ENCODE data around the gene CAV1.

The CAV1 gene

DNA sequence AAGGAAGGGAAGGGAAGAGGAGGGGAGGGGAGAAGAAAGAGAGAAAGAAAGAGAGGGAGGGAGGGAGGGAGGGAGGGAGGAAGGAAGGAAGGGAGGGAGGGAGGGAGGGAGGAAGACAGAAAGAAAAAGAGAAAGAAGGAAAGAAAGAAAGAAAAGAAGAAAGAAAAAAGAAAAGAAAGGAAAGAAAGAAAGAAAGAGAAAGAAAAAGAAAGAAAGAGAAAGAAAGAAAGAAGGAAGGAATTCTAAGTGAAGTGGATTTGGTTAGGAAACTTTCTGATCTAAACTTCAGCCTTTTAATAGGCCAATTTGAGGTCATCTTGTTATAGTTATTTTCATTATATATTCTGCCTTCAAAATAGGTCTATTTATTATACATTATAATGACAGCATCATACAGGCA is 21.0 kb upstream of the CAV1 start:
- H3K9me3 ChIP-seq (ENCODE audit: control insufficient read depth in 2 of 2, low read length in 2 of 2) = no peaks in the 10 kb centered on the region
- H3K4me3 ChIP-seq (ENCODE audit: low read length in 2 of 2) = no peak overlapping the region
- no peak overlapping the region for H3K9ac ChIP-seq (ENCODE audit: low read depth in 1 of 2, low read length in 2 of 2)
- H3K27ac ChIP-seq (ENCODE audit: low read depth in 2 of 2, low read length in 2 of 2) = no peak overlapping the region
- no peaks in the 10 kb centered on the region for H3K27me3 ChIP-seq (ENCODE audit: control insufficient read depth in 2 of 2, insufficient read depth in 2 of 2, low read length in 2 of 2)
- no peaks in the 10 kb centered on the region for H3K36me3 ChIP-seq (ENCODE audit: control insufficient read depth in 2 of 2, insufficient read depth in 2 of 2, low read length in 2 of 2)
- peaks cover 5 to 13% of the 10 kb centered on the region in 2 donors for H3K4me1 ChIP-seq (ENCODE audit: control insufficient read depth in 2 of 2, insufficient read depth in 2 of 2, low read length in 2 of 2)

DNA sequence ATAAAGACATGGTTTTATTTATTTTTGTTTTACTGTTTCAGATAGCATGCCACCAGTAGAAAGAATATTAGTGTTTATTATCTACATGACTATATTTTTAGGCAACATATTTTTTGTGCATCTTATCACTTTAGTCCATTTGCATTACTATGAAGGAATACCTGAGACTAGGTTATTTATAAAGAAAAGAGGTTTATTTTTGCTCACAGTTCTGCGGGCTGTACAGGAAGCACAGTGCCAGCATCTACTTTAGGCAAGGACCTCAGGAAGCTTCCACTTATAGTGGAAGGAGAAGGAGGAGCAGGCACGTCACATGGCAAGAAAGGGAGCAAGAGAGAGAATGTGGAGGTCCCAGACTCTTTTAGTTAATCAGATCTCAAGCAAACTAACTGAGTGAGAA is 19.6 kb upstream of the CAV1 start:
- Histone ChIP-seq H3K4me3 (ENCODE audit: low read length in 2 of 2) (no peak overlapping the region), H3K4me1 (ENCODE audit: control insufficient read depth in 2 of 2, insufficient read depth in 2 of 2, low read length in 2 of 2) (peaks cover 2 to 3% of the 10 kb centered on the region in 2 donors), H3K27ac (ENCODE audit: low read depth in 2 of 2, low read length in 2 of 2) (no peak overlapping the region), H3K27me3 (ENCODE audit: control insufficient read depth in 2 of 2, insufficient read depth in 2 of 2, low read length in 2 of 2) (no peaks in the 10 kb centered on the region), H3K9me3 (ENCODE audit: control insufficient read depth in 2 of 2, low read length in 2 of 2) (no peaks in the 10 kb centered on the region), H3K9ac (ENCODE audit: low read depth in 1 of 2, low read length in 2 of 2) (no peak overlapping the region), H3K36me3 (ENCODE audit: control insufficient read depth in 2 of 2, insufficient read depth in 2 of 2, low read length in 2 of 2) (no peaks in the 10 kb centered on the region)

DNA sequence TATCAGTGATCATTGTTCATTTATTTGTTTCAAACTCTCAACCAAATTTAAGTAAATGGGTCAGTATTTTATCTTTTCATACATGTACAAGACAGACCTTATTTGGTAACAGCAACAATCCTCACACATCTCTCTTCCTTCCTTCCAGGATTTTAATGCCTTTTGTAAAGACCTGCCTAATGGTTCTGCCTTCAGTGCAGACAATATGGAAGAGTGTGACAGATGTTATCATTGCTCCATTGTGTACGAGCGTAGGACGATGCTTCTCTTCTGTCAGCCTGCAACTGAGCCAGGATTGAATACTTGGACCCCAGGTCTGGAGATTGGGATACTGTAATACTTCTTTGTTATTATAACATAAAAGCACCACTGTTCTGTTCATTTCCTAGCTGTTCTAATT is 19.0 kb upstream of the CAV1 start:
- Histone ChIP-seq H3K4me1 (ENCODE audit: control insufficient read depth in 2 of 2, insufficient read depth in 2 of 2, low read length in 2 of 2) (peaks cover 0 to under 1% of the 10 kb centered on the region in 2 donors), H3K9me3 (ENCODE audit: control insufficient read depth in 2 of 2, low read length in 2 of 2) (no peaks in the 10 kb centered on the region), H3K36me3 (ENCODE audit: control insufficient read depth in 2 of 2, insufficient read depth in 2 of 2, low read length in 2 of 2) (no peaks in the 10 kb centered on the region), H3K9ac (ENCODE audit: low read depth in 1 of 2, low read length in 2 of 2) (no peak overlapping the region), H3K27me3 (ENCODE audit: control insufficient read depth in 2 of 2, insufficient read depth in 2 of 2, low read length in 2 of 2) (no peaks in the 10 kb centered on the region), H3K4me3 (ENCODE audit: low read length in 2 of 2) (no peak overlapping the region), H3K27ac (ENCODE audit: low read depth in 2 of 2, low read length in 2 of 2) (no peak overlapping the region)

DNA sequence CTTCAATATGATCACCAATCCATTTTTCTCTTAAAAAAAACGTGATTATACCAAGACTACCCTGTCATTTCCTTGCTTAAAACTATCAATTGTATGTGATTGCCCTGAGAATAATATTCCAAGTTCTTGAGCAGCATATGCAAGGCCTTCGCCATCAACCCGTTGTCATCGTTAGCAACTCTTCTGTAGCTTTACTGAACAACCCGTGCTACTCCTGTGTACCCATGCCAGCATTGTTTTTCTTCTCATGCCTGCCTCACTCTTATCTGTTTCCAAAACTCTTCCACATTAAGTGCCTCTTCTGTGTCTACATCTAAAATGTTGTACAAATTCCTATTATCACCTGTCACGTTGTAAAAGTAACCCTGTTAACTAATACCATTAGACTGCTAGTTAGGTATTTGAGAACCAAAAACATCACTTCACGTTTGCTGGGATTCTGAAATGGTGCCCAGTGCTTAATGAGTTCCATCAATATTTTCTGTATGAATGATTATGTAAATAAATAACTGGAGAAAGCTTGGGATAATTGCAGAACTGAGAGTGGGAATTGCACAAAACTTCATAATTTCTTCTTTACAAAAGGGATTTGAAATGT is 14.8 kb upstream of the CAV1 start:
- peaks cover 0 to 5% of the 10 kb centered on the region in 2 donors for H3K27me3 ChIP-seq (ENCODE audit: control insufficient read depth in 2 of 2, insufficient read depth in 2 of 2, low read length in 2 of 2)
- H3K4me1 ChIP-seq (ENCODE audit: control insufficient read depth in 2 of 2, insufficient read depth in 2 of 2, low read length in 2 of 2) = peaks cover 0 to 8% of the 10 kb centered on the region in 2 donors
- H3K9ac ChIP-seq (ENCODE audit: low read depth in 1 of 2, low read length in 2 of 2) = no peak overlapping the region
- H3K4me3 ChIP-seq (ENCODE audit: low read length in 2 of 2) = no peak overlapping the region
- no peak overlapping the region for H3K27ac ChIP-seq (ENCODE audit: low read depth in 2 of 2, low read length in 2 of 2)
- H3K36me3 ChIP-seq (ENCODE audit: control insufficient read depth in 2 of 2, insufficient read depth in 2 of 2, low read length in 2 of 2) = no peaks in the 10 kb centered on the region
- H3K9me3 ChIP-seq (ENCODE audit: control insufficient read depth in 2 of 2, low read length in 2 of 2) = no peaks in the 10 kb centered on the region

DNA sequence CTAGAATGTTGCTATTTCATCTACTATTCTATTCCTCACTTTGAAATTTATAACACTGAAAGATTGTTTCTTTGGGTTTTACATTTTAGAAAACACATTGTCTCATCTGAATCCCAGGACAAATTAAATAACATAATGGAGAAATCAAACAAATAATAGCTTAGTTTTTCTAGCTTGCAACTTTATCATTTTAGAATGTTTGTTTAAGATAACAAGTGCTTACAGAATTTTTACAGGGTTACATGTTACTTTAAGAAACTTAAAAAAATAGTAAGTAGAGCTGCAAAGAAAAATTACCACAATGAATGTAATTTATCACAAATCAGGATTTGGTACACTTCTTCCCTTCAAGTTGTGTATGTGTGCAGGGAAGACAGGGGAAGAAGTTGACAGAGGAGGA is 14.0 kb upstream of the CAV1 start:
- Histone ChIP-seq H3K9me3 (ENCODE audit: control insufficient read depth in 2 of 2, low read length in 2 of 2) (no peaks in the 10 kb centered on the region), H3K36me3 (ENCODE audit: control insufficient read depth in 2 of 2, insufficient read depth in 2 of 2, low read length in 2 of 2) (no peaks in the 10 kb centered on the region), H3K27me3 (ENCODE audit: control insufficient read depth in 2 of 2, insufficient read depth in 2 of 2, low read length in 2 of 2) (peaks cover 0 to 8% of the 10 kb centered on the region in 2 donors), H3K9ac (ENCODE audit: low read depth in 1 of 2, low read length in 2 of 2) (no peak overlapping the region), H3K27ac (ENCODE audit: low read depth in 2 of 2, low read length in 2 of 2) (no peak overlapping the region), H3K4me3 (ENCODE audit: low read length in 2 of 2) (no peak overlapping the region), H3K4me1 (ENCODE audit: control insufficient read depth in 2 of 2, insufficient read depth in 2 of 2, low read length in 2 of 2) (peaks cover 0 to 8% of the 10 kb centered on the region in 2 donors)

DNA sequence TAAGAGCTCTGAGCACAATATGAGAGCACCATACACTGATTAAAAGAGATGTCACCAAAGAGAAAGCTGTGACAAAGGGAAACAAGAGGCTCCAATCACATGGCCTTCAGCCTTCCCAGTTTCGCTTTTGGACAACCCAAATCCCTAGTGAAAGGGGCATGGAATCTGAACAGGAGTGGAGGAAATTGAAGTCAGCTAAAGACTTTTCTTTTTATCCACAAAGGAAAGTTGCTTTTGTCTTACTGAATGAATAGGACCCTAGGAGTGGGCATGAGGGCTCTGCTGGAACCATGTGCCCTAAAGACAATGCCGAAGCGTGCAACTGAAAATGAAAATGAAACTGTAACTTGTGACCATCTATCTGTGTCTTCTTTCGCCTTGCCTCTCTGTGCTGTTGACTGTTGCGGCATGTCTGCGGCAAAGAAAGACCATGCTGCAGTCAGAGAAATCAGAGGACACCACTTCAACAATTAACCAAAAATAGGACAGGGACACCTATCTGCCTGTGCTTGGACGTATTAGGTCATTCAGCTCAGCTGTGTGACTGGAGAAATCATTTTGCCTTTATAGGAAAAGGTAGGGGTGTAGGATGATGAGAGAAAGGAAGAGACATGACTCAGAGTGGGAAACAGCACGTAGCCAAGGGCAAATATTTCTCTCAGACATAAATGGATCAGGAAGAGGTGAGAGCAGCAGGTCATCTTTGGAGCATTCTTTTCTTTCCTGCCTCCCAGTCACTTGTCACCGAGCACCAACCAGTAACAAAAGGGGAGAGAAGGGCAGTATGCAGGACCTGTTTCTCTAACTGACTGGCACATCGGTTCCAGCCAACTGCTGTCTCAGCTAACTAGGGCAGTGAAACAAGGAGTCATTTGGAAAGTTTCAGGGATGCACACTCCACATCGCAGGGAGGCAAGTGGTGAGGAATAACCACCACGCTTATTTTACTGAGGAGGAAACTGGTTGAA is 13.0 kb upstream of the CAV1 start:
- H3K4me1 ChIP-seq (ENCODE audit: control insufficient read depth in 2 of 2, insufficient read depth in 2 of 2, low read length in 2 of 2) = peaks cover 0 to 8% of the 10 kb centered on the region in 2 donors
- H3K9ac ChIP-seq (ENCODE audit: low read depth in 1 of 2, low read length in 2 of 2) = peak overlapping the region; percentile 20 to 62
- peak overlapping the region; percentile 64 to 78 for H3K27ac ChIP-seq (ENCODE audit: low read depth in 2 of 2, low read length in 2 of 2)
- no peaks in the 10 kb centered on the region for H3K9me3 ChIP-seq (ENCODE audit: control insufficient read depth in 2 of 2, low read length in 2 of 2)
- peaks cover 0 to 8% of the 10 kb centered on the region in 2 donors for H3K27me3 ChIP-seq (ENCODE audit: control insufficient read depth in 2 of 2, insufficient read depth in 2 of 2, low read length in 2 of 2)
- H3K36me3 ChIP-seq (ENCODE audit: control insufficient read depth in 2 of 2, insufficient read depth in 2 of 2, low read length in 2 of 2) = no peaks in the 10 kb centered on the region
- peak overlapping the region; percentile 74 to 78 for H3K4me3 ChIP-seq (ENCODE audit: low read length in 2 of 2)

DNA sequence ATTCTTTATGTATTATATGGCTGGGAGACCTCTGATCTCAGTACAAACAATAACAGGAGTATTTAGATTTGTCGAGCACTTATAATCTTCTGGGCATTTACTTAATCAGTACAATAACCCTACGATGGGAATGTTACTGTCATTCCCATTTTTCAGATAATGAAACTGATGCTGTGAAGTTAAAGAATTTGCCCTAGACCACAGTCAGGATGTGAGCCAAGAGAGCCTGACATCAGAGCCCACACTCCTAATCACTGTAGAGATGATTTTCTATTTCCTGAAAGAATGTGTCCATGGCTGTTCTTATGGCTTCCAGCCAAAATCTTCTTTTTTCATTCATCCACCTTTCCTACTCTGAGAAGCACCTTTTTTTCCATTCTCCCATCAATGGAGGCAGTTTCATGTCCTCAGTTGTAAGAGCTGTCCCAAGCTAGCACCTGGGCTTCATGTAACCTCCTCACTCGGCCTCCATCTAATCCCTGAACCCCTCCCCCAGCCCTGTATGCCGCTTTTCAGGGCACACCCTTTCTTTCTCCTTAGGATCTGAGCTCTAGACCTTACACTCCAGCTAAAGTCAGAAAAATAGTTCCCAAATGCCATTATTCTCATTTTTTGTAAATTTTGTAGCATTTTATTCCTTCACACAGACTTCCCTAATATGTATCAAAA is 12.2 kb upstream of the CAV1 start:
- H3K4me1 ChIP-seq (ENCODE audit: control insufficient read depth in 2 of 2, insufficient read depth in 2 of 2, low read length in 2 of 2) = peaks cover 0 to 8% of the 10 kb centered on the region in 2 donors
- H3K9me3 ChIP-seq (ENCODE audit: control insufficient read depth in 2 of 2, low read length in 2 of 2) = no peaks in the 10 kb centered on the region
- H3K27ac ChIP-seq (ENCODE audit: low read depth in 2 of 2, low read length in 2 of 2) = peak overlapping the region; percentile 64 to 78
- H3K9ac ChIP-seq (ENCODE audit: low read depth in 1 of 2, low read length in 2 of 2) = peak overlapping the region in 1 of 2 donors; percentile 62
- peak overlapping the region; percentile 74 to 78 for H3K4me3 ChIP-seq (ENCODE audit: low read length in 2 of 2)
- peaks cover 0 to 8% of the 10 kb centered on the region in 2 donors for H3K27me3 ChIP-seq (ENCODE audit: control insufficient read depth in 2 of 2, insufficient read depth in 2 of 2, low read length in 2 of 2)
- H3K36me3 ChIP-seq (ENCODE audit: control insufficient read depth in 2 of 2, insufficient read depth in 2 of 2, low read length in 2 of 2) = no peaks in the 10 kb centered on the region

DNA sequence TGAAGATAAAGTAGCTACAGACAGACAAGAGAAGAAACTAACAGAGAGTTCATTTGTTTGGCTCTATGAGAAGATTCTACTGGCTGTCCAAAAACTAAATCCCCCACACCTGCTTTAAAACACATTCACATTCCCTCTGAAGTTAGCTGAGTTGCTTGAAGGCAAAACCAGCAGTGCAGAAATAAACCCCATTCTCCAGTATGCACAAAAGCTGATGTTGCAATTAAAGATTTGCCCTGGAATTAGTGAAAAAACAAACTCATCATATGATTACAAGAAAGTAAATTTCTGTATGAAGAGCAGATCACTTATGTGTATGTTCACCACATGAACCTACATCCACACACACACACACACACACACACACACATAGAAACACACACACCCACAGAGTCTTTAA is 9.3 kb upstream of the CAV1 start:
- H3K9ac ChIP-seq (ENCODE audit: low read depth in 1 of 2, low read length in 2 of 2) = no peak overlapping the region
- no peaks in the 10 kb centered on the region for H3K9me3 ChIP-seq (ENCODE audit: control insufficient read depth in 2 of 2, low read length in 2 of 2)
- peaks cover 0 to 8% of the 10 kb centered on the region in 2 donors for H3K4me1 ChIP-seq (ENCODE audit: control insufficient read depth in 2 of 2, insufficient read depth in 2 of 2, low read length in 2 of 2)
- H3K36me3 ChIP-seq (ENCODE audit: control insufficient read depth in 2 of 2, insufficient read depth in 2 of 2, low read length in 2 of 2) = no peaks in the 10 kb centered on the region
- peaks cover 0 to 8% of the 10 kb centered on the region in 2 donors for H3K27me3 ChIP-seq (ENCODE audit: control insufficient read depth in 2 of 2, insufficient read depth in 2 of 2, low read length in 2 of 2)
- H3K27ac ChIP-seq (ENCODE audit: low read depth in 2 of 2, low read length in 2 of 2) = no peak overlapping the region
- H3K4me3 ChIP-seq (ENCODE audit: low read length in 2 of 2) = no peak overlapping the region

DNA sequence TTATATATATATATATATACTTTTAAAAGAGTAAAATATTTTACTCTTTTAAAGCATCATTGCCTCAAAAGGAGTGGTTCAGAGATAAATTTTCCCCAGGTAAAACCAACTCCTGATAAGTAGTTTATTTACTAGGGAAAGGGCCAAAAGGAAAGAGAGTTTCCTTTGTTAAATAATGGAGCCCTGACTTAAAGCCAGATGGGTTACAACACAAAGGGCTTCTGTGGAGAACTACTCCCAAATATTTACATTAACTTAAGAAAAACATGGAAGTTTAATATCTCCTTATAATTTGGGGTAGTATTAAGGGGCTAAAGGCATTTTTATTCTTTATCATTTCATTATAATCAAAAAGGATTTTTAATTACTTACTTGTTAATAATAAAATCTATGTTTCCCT is 8.5 kb upstream of the CAV1 start:
- H3K4me1 ChIP-seq (ENCODE audit: control insufficient read depth in 2 of 2, insufficient read depth in 2 of 2, low read length in 2 of 2) = peaks cover 0 to 8% of the 10 kb centered on the region in 2 donors

DNA sequence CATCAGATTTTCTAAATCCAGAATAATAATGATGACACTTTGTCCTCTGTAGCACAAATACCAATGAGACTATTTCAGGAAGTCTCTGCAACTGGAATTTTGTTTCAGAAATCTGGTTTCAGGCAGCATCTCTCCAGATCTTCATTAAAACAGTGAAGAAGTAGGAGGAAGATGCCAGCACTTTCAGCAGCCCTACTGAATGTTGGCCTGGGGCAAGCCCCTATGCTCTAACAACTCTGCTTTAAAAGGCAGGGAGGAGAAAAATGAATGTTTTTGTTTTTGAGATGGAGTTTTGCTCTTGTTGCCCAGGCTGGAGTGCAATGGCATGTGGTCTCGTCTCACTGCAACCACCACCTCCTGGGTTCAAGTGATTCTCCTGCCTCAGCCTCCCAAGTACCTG is 7.2 kb upstream of the CAV1 start:
- Histone ChIP-seq H3K36me3 (ENCODE audit: control insufficient read depth in 2 of 2, insufficient read depth in 2 of 2, low read length in 2 of 2) (no peaks in the 10 kb centered on the region), H3K27me3 (ENCODE audit: control insufficient read depth in 2 of 2, insufficient read depth in 2 of 2, low read length in 2 of 2) (peaks cover under 1 to 8% of the 10 kb centered on the region in 2 donors), H3K9me3 (ENCODE audit: control insufficient read depth in 2 of 2, low read length in 2 of 2) (no peaks in the 10 kb centered on the region), H3K4me3 (ENCODE audit: low read length in 2 of 2) (no peak overlapping the region), H3K9ac (ENCODE audit: low read depth in 1 of 2, low read length in 2 of 2) (no peak overlapping the region), H3K4me1 (ENCODE audit: control insufficient read depth in 2 of 2, insufficient read depth in 2 of 2, low read length in 2 of 2) (peaks cover 0 to 3% of the 10 kb centered on the region in 2 donors), H3K27ac (ENCODE audit: low read depth in 2 of 2, low read length in 2 of 2) (no peak overlapping the region)

More for the DNA sequence above, 8.5 kb upstream of the CAV1 start:
- Histone ChIP-seq H3K9ac (ENCODE audit: low read depth in 1 of 2, low read length in 2 of 2) (no peak overlapping the region), H3K4me3 (ENCODE audit: low read length in 2 of 2) (no peak overlapping the region), H3K27ac (ENCODE audit: low read depth in 2 of 2, low read length in 2 of 2) (no peak overlapping the region), H3K36me3 (ENCODE audit: control insufficient read depth in 2 of 2, insufficient read depth in 2 of 2, low read length in 2 of 2) (no peaks in the 10 kb centered on the region), H3K27me3 (ENCODE audit: control insufficient read depth in 2 of 2, insufficient read depth in 2 of 2, low read length in 2 of 2) (peaks cover 0 to 8% of the 10 kb centered on the region in 2 donors), H3K9me3 (ENCODE audit: control insufficient read depth in 2 of 2, low read length in 2 of 2) (no peaks in the 10 kb centered on the region)

Measured in mucosa of rectum (tissue), 2 donors.